H9 (cell line): ENCODE results near the gene ANTKMT. TPM values are rescaled to one million over a fixed set of nuclear protein-coding genes. Genes with fewer than 3 reads are reported as not detected.
A peak's percentile ranks its signal among the peaks of the same experiment; 100 is the strongest.

Experiments used
- DNase-seq: peaks from one replicate; pipeline ENCODE4 v3.0.0-alpha.2; 2017
- H2AFZ ChIP-seq: one replicate; pipeline ENCODE4 v1.6.1; 2013; ENCODE audit warnings: mild to moderate bottlenecking, low read length, control low read depth, moderate library complexity
- H2AK5ac ChIP-seq: 2 replicates; pipeline ENCODE4 v1.6.1; 2013; ENCODE audit warnings: low read length, control low read depth, mixed read lengths; ENCODE audit not compliant: insufficient read length
- H2BK120ac ChIP-seq: one replicate; pipeline ENCODE4 v1.6.1; 2013; ENCODE audit warnings: low read depth, mild to moderate bottlenecking, low read length, control low read depth, inconsistent platforms; ENCODE audit not compliant: poor library complexity, severe bottlenecking
- H2BK12ac ChIP-seq: 2 replicates; pipeline ENCODE4 v1.6.1; 2013; ENCODE audit warnings: low read length, control low read depth, mixed read lengths, low read depth; ENCODE audit not compliant: insufficient read length
- H2BK15ac ChIP-seq: 2 replicates; pipeline ENCODE4 v1.6.1; 2013; ENCODE audit warnings: low read depth, low read length, control low read depth
- H2BK20ac ChIP-seq: one replicate; pipeline ENCODE4 v1.6.1; 2013; ENCODE audit warnings: low read depth, mild to moderate bottlenecking, low read length, control low read depth, inconsistent platforms; ENCODE audit not compliant: poor library complexity, severe bottlenecking
- H2BK5ac ChIP-seq: 2 replicates; pipeline ENCODE4 v1.6.1; 2013; ENCODE audit warnings: low read length, control low read depth, mixed read lengths; ENCODE audit not compliant: insufficient read length
- H3K14ac ChIP-seq: 2 replicates; pipeline ENCODE4 v1.6.1; 2013; ENCODE audit warnings: low read length, control low read depth; ENCODE audit not compliant: insufficient read depth
- H3K18ac ChIP-seq: 2 replicates; pipeline ENCODE4 v1.6.1; 2013; ENCODE audit warnings: low read depth, mild to moderate bottlenecking, mixed read lengths, low read length, control low read depth; ENCODE audit not compliant: insufficient read length
- H3K23ac ChIP-seq: 2 replicates; pipeline ENCODE4 v1.6.1; 2013; ENCODE audit warnings: low read length, control low read depth, mixed read lengths, low read depth; ENCODE audit not compliant: insufficient read length
- H3K23me2 ChIP-seq: 2 replicates; pipeline ENCODE4 v1.6.1; 2013; ENCODE audit warnings: low read depth, mild to moderate bottlenecking, mixed read lengths, low read length, control low read depth; ENCODE audit not compliant: insufficient read length, poor library complexity, severe bottlenecking
- H3K27ac ChIP-seq: 2 replicates; pipeline ENCODE4 v1.5.1; 2013; ENCODE audit warnings: low read length, control low read depth, mixed read lengths, low read depth; ENCODE audit not compliant: insufficient read length
- H3K27me3 ChIP-seq: 2 replicates; pipeline ENCODE4 v1.6.1; 2013; ENCODE audit warnings: low read length, control low read depth, inconsistent platforms; ENCODE audit not compliant: insufficient read depth
- H3K4ac ChIP-seq: 2 replicates; pipeline ENCODE4 v1.6.1; 2013; ENCODE audit warnings: low read depth, mild to moderate bottlenecking, control low read depth, inconsistent platforms, low read length, moderate library complexity
- H3K4me1 ChIP-seq: 2 replicates; pipeline ENCODE4 v1.6.1; 2013; ENCODE audit warnings: low read length, control low read depth, inconsistent platforms; ENCODE audit not compliant: insufficient read depth
- H3K4me2 ChIP-seq: 2 replicates; pipeline ENCODE4 v1.6.1; 2013; ENCODE audit warnings: low read length, control low read depth, mixed read lengths; ENCODE audit not compliant: insufficient read length, insufficient read depth
- H3K56ac ChIP-seq: 2 replicates; pipeline ENCODE4 v1.6.1; 2013; ENCODE audit warnings: low read depth, mild to moderate bottlenecking, mixed read lengths, low read length, control low read depth; ENCODE audit not compliant: insufficient read length
- H3K79me1 ChIP-seq: 2 replicates; pipeline ENCODE4 v1.6.1; 2013; ENCODE audit warnings: low read depth, mild to moderate bottlenecking, moderate library complexity, low read length, control low read depth, inconsistent platforms; ENCODE audit not compliant: insufficient read depth, poor library complexity, severe bottlenecking
- H3K79me2 ChIP-seq: 2 replicates; pipeline ENCODE4 v1.6.1; 2013; ENCODE audit warnings: low read length, control low read depth, inconsistent platforms; ENCODE audit not compliant: insufficient read depth
- H3K9ac ChIP-seq: 2 replicates; pipeline ENCODE4 v1.6.1; 2013; ENCODE audit warnings: low read length, control low read depth, mixed read lengths; ENCODE audit not compliant: insufficient read length; ENCODE audit errors: extremely low read depth
- H3K9me3 ChIP-seq: one replicate; pipeline ENCODE4 v1.6.1; 2013; ENCODE audit warnings: low read depth, low read length, inconsistent platforms; ENCODE audit not compliant: control insufficient read depth
- H3T11ph ChIP-seq: one replicate; pipeline ENCODE4 v1.6.1; 2013; ENCODE audit warnings: mild to moderate bottlenecking, low read length, control low read depth, inconsistent platforms
- H4K20me1 ChIP-seq: one replicate; pipeline ENCODE4 v1.6.1; 2013; ENCODE audit not compliant: control insufficient read depth, insufficient read length, insufficient read depth
- H4K5ac ChIP-seq: 2 replicates; pipeline ENCODE4 v1.6.1; 2013; ENCODE audit warnings: low read depth, mild to moderate bottlenecking, mixed read lengths, low read length, control low read depth; ENCODE audit not compliant: insufficient read length
- H4K8ac ChIP-seq: replicated peaks from 2 replicates; pipeline ENCODE4 v1.6.1; 2013; ENCODE audit warnings: low read length, control low read depth, mixed read lengths, low read depth; ENCODE audit not compliant: insufficient read length
- H4K91ac ChIP-seq: 2 replicates; pipeline ENCODE4 v1.6.1; 2013; ENCODE audit warnings: low read depth, mild to moderate bottlenecking, moderate library complexity, mixed read lengths, low read length, control low read depth; ENCODE audit not compliant: insufficient read length
- H3K27ac Mint-ChIP-seq, 3 experiments: 2 replicates in 2 of 3; 3 replicates in 1 of 3; pipeline ENCODE4 v1.8.0; 2020 to 2021; ENCODE audit warnings: mixed read lengths in 3 of 3, mild to moderate bottlenecking in 1 of 3, moderate library complexity in 1 of 3
- H3K27me3 Mint-ChIP-seq: 2 replicates; pipeline ENCODE4 v1.8.0; 2021; ENCODE audit warnings: low read depth, mild to moderate bottlenecking, moderate library complexity, mixed read lengths
- H3K36me3 Mint-ChIP-seq, 3 experiments: 2 replicates in 2 of 3; 3 replicates in 1 of 3; pipeline ENCODE4 v1.8.0; 2020 to 2021; ENCODE audit warnings: low read depth in 3 of 3, mixed read lengths in 3 of 3; ENCODE audit not compliant: insufficient read depth in 1 of 3
- H3K4me1 Mint-ChIP-seq, 2 experiments: 2 replicates each; pipeline ENCODE4 v1.8.0; 2020; ENCODE audit warnings: mixed read lengths in 2 of 2
- H3K4me3 Mint-ChIP-seq, 2 experiments: 2 replicates in 1 of 2; 3 replicates in 1 of 2; pipeline ENCODE4 v1.8.0; 2020 to 2021; ENCODE audit warnings: mild to moderate bottlenecking in 2 of 2, mixed read lengths in 2 of 2, moderate library complexity in 1 of 2
- H3K9me3 Mint-ChIP-seq, 2 experiments: 2 replicates in 1 of 2; 3 replicates in 1 of 2; pipeline ENCODE4 v1.8.0; 2020; ENCODE audit warnings: mild to moderate bottlenecking in 2 of 2, mixed read lengths in 2 of 2, moderate library complexity in 1 of 2
- whole genome bisulfite sequencing: extraction: QIAGEN DNeasy Blood & Tissue Kit; methylation state at CpG from one replicate; pipeline ENCODE4 v1.1.7; 2013; ENCODE audit warnings: missing lambda C conversion rate, low lambda C conversion rate, mixed read lengths; ENCODE audit not compliant: insufficient read length; ENCODE audit errors: extremely low coverage; 5-methylcytosine and 5-hydroxymethylcytosine counted together
- total RNA-seq: library from RNA; stranded (reverse); gene quantifications from 2 replicates; pipeline ENCODE4 v1.2.1, GENCODE V29; 2021
- TF ChIP-seq, protein P1 (sequence below): fragments of 200-600 bp; sonication (generic); conservative IDR thresholded peaks from 3 replicates; pipeline ENCODE4 v1.8.0; 2021; ENCODE audit warnings: antibody characterized with exemption, mild to moderate bottlenecking

Gene ANTKMT
- total RNA-seq, 1 experiment from 2014 or later, result 31.5 TPM

DNA sequence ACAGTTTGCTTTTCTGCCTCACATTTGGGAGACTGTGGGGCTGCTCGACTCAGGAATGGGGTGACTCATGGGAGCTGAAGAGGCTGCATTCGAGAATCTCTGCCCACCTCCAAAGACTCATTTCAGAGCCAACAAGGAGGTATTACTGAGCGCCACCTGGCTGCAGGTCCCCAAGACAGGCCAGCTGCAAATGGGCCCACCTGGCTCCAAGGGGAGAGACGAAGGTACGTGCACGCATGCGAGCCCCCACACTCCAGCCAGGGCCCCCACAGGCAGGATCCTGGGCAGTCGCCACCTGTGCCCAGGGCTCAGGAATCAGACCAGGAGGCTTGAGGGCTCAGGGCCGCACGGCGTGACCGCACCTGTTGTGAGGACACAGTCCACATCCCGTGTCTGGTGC lies 12.0 kb downstream of the ANTKMT start:
- no peak overlapping the region for H3K9ac ChIP-seq
- H2AFZ ChIP-seq, result no peak overlapping the region
- no CpG with 5 or more reads among the region's 13 CpGs for WGBS
- H3K18ac ChIP-seq, result no peak overlapping the region
- no peaks in the 10 kb centered on the region for H4K20me1 ChIP-seq
- peaks cover 5 to 35% (median 21%) of the 10 kb centered on the region in 3 experiments; a peak in 6 of 7 replicates for H3K36me3 Mint-ChIP-seq
- no peak overlapping the region for H3K4ac ChIP-seq
- no peak overlapping the region for H3K27ac Mint-ChIP-seq
- no peaks in the 10 kb centered on the region for H3K27me3 Mint-ChIP-seq
- no peak overlapping the region for H4K91ac ChIP-seq
- no peak overlapping the region for H2BK20ac ChIP-seq
- H3K4me2 ChIP-seq, result no peak overlapping the region
- H3K4me1 ChIP-seq, result no peaks in the 10 kb centered on the region
- H2BK12ac ChIP-seq, result no peak overlapping the region
- H3K79me2 ChIP-seq, result no peaks in the 10 kb centered on the region
- H3K14ac ChIP-seq, result no peak overlapping the region
- H3K4me3 Mint-ChIP-seq, result no peak overlapping the region; a peak in 1 of 5 replicates
- TF ChIP-seq, protein P1, sequence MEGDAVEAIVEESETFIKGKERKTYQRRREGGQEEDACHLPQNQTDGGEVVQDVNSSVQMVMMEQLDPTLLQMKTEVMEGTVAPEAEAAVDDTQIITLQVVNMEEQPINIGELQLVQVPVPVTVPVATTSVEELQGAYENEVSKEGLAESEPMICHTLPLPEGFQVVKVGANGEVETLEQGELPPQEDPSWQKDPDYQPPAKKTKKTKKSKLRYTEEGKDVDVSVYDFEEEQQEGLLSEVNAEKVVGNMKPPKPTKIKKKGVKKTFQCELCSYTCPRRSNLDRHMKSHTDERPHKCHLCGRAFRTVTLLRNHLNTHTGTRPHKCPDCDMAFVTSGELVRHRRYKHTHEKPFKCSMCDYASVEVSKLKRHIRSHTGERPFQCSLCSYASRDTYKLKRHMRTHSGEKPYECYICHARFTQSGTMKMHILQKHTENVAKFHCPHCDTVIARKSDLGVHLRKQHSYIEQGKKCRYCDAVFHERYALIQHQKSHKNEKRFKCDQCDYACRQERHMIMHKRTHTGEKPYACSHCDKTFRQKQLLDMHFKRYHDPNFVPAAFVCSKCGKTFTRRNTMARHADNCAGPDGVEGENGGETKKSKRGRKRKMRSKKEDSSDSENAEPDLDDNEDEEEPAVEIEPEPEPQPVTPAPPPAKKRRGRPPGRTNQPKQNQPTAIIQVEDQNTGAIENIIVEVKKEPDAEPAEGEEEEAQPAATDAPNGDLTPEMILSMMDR, result peak; percentile 45; the same call in 2 of the 3 replicates
- H2BK120ac ChIP-seq, result no peak overlapping the region
- H4K8ac ChIP-seq, result no peak overlapping the region
- H4K5ac ChIP-seq, result no peak overlapping the region
- DNase-seq, result no peak
- H2BK5ac ChIP-seq, result no peak overlapping the region
- H3K23ac ChIP-seq, result no peak overlapping the region
- no peak overlapping the region for H3K27ac ChIP-seq
- H3K56ac ChIP-seq, result no peak overlapping the region
- no peaks in the 10 kb centered on the region for H3K27me3 ChIP-seq
- H3K23me2 ChIP-seq, result peaks cover 4% of the 10 kb centered on the region
- H2BK15ac ChIP-seq, result no peak overlapping the region
- no peaks in the 10 kb centered on the region for H3K9me3 Mint-ChIP-seq
- no peak overlapping the region for H2AK5ac ChIP-seq
- no peaks in the 10 kb centered on the region for H3K79me1 ChIP-seq
- H3T11ph ChIP-seq, result no peak overlapping the region
- H3K4me1 Mint-ChIP-seq, result peaks cover 2 to 6% of the 10 kb centered on the region in 2 experiments; a peak in 3 of 4 replicates
- no peaks in the 10 kb centered on the region for H3K9me3 ChIP-seq
